Spleen (tissue), 11 donors: ENCODE results near the gene KIF6. TPM values are rescaled to one million over a fixed set of nuclear protein-coding genes. Genes with fewer than 3 reads are reported as not detected.

ENCODE experiments used
- DNase-seq: peaks from one replicate; pipeline ENCODE4 v3.0.0-alpha.2; 2020
- H3K27ac ChIP-seq, 8 donors: fragments of 200-600 bp; sonication (generic) in 7 of 8; 1 replicate in 4 of 8; 2 replicates in 4 of 8; pipeline versions ENCODE4 v1.5.0 to v1.8.0; 2016 to 2021; ENCODE audit warnings: inconsistent platforms in 4 of 8, mild to moderate bottlenecking in 4 of 8, moderate library complexity in 1 of 8
- H3K27me3 ChIP-seq, 7 donors: fragments of 200-600 bp; sonication (generic) in 6 of 7; replicated peaks in 1 of 7; 1 replicate in 4 of 7; 2 replicates in 3 of 7; pipeline versions ENCODE4 v1.5.0 to v1.8.0; 2016 to 2021; ENCODE audit warnings: inconsistent platforms in 3 of 7, mild to moderate bottlenecking in 1 of 7
- H3K36me3 ChIP-seq, 6 donors: fragments of 200-600 bp; sonication (generic) in 5 of 6; 1 replicate in 4 of 6; 2 replicates in 2 of 6; pipeline versions ENCODE4 v1.5.0 to v1.8.0; 2016 to 2021; ENCODE audit warnings: inconsistent platforms in 2 of 6
- H3K4me1 ChIP-seq, 6 donors: fragments of 200-600 bp; sonication (generic) in 5 of 6; 1 replicate in 3 of 6; 2 replicates in 3 of 6; pipeline versions ENCODE4 v1.5.0 to v1.8.0; 2016 to 2021; ENCODE audit warnings: inconsistent platforms in 3 of 6
- H3K4me3 ChIP-seq, 8 donors: fragments of 200-600 bp; sonication (generic) in 7 of 8; 1 replicate in 4 of 8; 2 replicates in 4 of 8; pipeline versions ENCODE4 v1.5.0 to v1.8.0; 2016 to 2021; ENCODE audit warnings: inconsistent platforms in 4 of 8, mild to moderate bottlenecking in 4 of 8, moderate library complexity in 2 of 8
- H3K9me3 ChIP-seq, 8 donors: fragments of 200-600 bp; sonication (generic) in 7 of 8; 1 replicate in 4 of 8; 2 replicates in 4 of 8; pipeline versions ENCODE4 v1.5.0 to v1.8.0; 2016 to 2021; ENCODE audit warnings: inconsistent platforms in 4 of 8
- CTCF ChIP-seq, 11 experiments: fragments of 200-600 bp in 7 of 11; fragments of 450-650 bp in 4 of 11; sonication (generic) in 4 of 11; IDR thresholded peaks in 8 of 11; conservative IDR thresholded peaks in 3 of 11; 1 replicate in 7 of 11; 2 replicates in 4 of 11; pipeline versions ENCODE4 v1.4.0 to v1.8.0; 2016 to 2021; ENCODE audit warnings: antibody characterized with exemption in 11 of 11, inconsistent platforms in 4 of 11, mild to moderate bottlenecking in 1 of 11
- POLR2A ChIP-seq, 3 donors: fragments of 450-650 bp; IDR thresholded peaks; one replicate each; pipeline ENCODE4 v1.5.1; 2017; ENCODE audit warnings: antibody characterized with exemption in 3 of 3, mild to moderate bottlenecking in 1 of 3
- POLR2AphosphoS5 ChIP-seq, 3 donors: sonication (generic); formaldehyde crosslinking; IDR thresholded peaks; one replicate each; pipeline ENCODE4 v1.5.1; 2017; ENCODE audit warnings: antibody characterized with exemption in 3 of 3
- WGBS, 5 donors: extraction: QIAGEN DNeasy Blood & Tissue Kit in 3 of 5; methylation state at CpG; one replicate each; pipeline versions ENCODE4 v1.1.5 to v1.1.7; 2013 to 2018; 5-methylcytosine and 5-hydroxymethylcytosine counted together
- intact Hi-C: fragments of 100-400 bp; cut with DNase I; formaldehyde crosslinking; loops from one replicate; pipeline ENCODE4 v1.15.0; 2023; ENCODE audit warnings: low total_unique reads
- polyA plus RNA-seq, 3 donors: library from polyadenylated mRNA; stranded (reverse); fragments of 200-250 nt; gene quantifications; one replicate each; pipeline ENCODE4 v1.2.1, GENCODE V29; 2013
- total RNA-seq, 7 donors: library from RNA; depleted of rRNA in 3 of 7; stranded (reverse); fragments of >200 nt in 3 of 7; fragmentation: NEBNext Ultra II Directional in 4 of 7; extraction: Animal tissue kit (Norgen Biotek cat#: 25700) in 4 of 7; gene quantifications; one replicate each; pipeline versions ENCODE4 v1.1.0 to v1.2.1, GENCODE V29; 2016 to 2021
- donor health status: healthy with polysubstance abuse.
- donor health status: DM: no; HTN: no; CAD: no; lungs with moderate emphysema.
- donor health status: DM: no; HTN: no; CAD: no.
- donor health status: Bipolar disorder and iron deficiency.
- donor health status: healthy.
- donor health status: DM: no; HTN: no; CAD: no.
- donor health status: DM: yes; HTN: yes; CAD: no.

Gene KIF6
- total and polyA plus RNA-seq, 10 donors: 0.10 to 0.75 (median 0.24) TPM; not detected in 3

- DNase-seq: no peak
- intact Hi-C loops: no loop called here
- no peak overlapping the region for H3K4me3 ChIP-seq
- peaks cover 0 to 7% (median 0%) of the 10 kb centered on the region in 7 donors for H3K27me3 ChIP-seq
- no peak overlapping the region for H3K27ac ChIP-seq
- H3K4me1 ChIP-seq: peaks cover 0 to 6% (median 0%) of the 10 kb centered on the region in 6 donors
- no peaks in the 10 kb centered on the region for H3K9me3 ChIP-seq
- TF ChIP-seq POLR2AphosphoS5 (IDR thresholded peaks at IDR 0.05) (no peak), CTCF (IDR thresholded peaks at IDR 0.05 in 8 of 11, conservative IDR thresholded peaks at IDR 0.05 in 3 of 11) (no peak), POLR2A (IDR thresholded peaks at IDR 0.05) (no peak)
- H3K36me3 ChIP-seq: no peaks in the 10 kb centered on the region
- 67 to 86% (median 74%) methylated on average over 7 of the region's 7 CpGs for WGBS, 5 donors
Observed at GRCh38 chr6:39428816-39429215, 296.4 kb downstream of the KIF6 start.

- H3K27me3 ChIP-seq: peaks cover 0 to 7% (median 0%) of the 10 kb centered on the region in 7 donors
- no peaks in the 10 kb centered on the region for H3K36me3 ChIP-seq
- WGBS, 5 donors: 76 to 88% (median 82%) methylated on average over 3 of the region's 3 CpGs
- H3K9me3 ChIP-seq: no peaks in the 10 kb centered on the region
- H3K4me3 ChIP-seq: no peak overlapping the region
- no peak for TF ChIP-seq POLR2AphosphoS5 (IDR thresholded peaks at IDR 0.05)
- intact Hi-C loops: no loop called here
- no peak for DNase-seq
- peaks cover 0 to 6% (median 0%) of the 10 kb centered on the region in 6 donors for H3K4me1 ChIP-seq
- H3K27ac ChIP-seq: no peak overlapping the region
Observed at GRCh38 chr6:39428152-39428551, 297.1 kb downstream of the KIF6 start.

DNA sequence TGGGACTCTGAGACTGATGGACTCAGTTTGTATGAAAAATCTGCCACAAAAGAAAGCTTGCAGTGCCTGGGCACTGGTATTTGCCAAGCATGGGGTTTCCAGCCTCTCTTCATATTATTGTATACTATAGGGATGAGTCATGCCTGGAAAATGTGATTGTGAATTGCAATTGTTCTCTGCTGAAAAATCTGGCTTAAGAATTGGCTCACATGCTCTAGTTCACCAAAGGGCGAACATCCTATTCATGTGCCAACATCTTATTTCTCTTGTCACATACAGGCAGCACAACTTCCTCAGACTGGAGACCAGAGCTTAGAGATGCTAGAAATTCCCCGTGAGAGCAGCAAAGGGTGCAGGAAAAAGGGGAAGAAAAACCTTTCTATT is 299.1 kb downstream of the KIF6 start:
- DNase-seq: no peak
- H3K4me3 ChIP-seq: no peak overlapping the region
- no peaks in the 10 kb centered on the region for H3K9me3 ChIP-seq
- intact Hi-C loops: no loop called here
- H3K27ac ChIP-seq: peak overlapping the region in 2 of 8 donors; percentile 20 to 32
- 25 to 48% (median 35%) methylated on average over 2 of the region's 2 CpGs for WGBS, 5 donors
- H3K27me3 ChIP-seq: peaks cover 0 to 10% (median 0%) of the 10 kb centered on the region in 7 donors
- peaks cover 0 to under 1% (median 0%) of the 10 kb centered on the region in 6 donors for H3K4me1 ChIP-seq
- no peaks in the 10 kb centered on the region for H3K36me3 ChIP-seq
- TF ChIP-seq POLR2AphosphoS5 (IDR thresholded peaks at IDR 0.05) (no peak), POLR2A (IDR thresholded peaks at IDR 0.05) (no peak)

- H3K36me3 ChIP-seq: no peaks in the 10 kb centered on the region
- peak overlapping the region in 3 of 8 donors; percentile 17 to 32 (median 20) for H3K27ac ChIP-seq
- TF ChIP-seq POLR2AphosphoS5 (IDR thresholded peaks at IDR 0.05): no peak
- TF ChIP-seq POLR2A (IDR thresholded peaks at IDR 0.05): no peak
- TF ChIP-seq CTCF (IDR thresholded peaks at IDR 0.05 in 8 of 11, conservative IDR thresholded peaks at IDR 0.05 in 3 of 11): no peak
- no peaks in the 10 kb centered on the region for H3K9me3 ChIP-seq
- WGBS, 5 donors: 56 to 72% (median 65%) methylated on average over 6 of the region's 6 CpGs
- peaks cover 0 to 10% (median 0%) of the 10 kb centered on the region in 7 donors for H3K27me3 ChIP-seq
- no peak overlapping the region for H3K4me3 ChIP-seq
- H3K4me1 ChIP-seq: no peaks in the 10 kb centered on the region
- DNase-seq: no peak
- intact Hi-C loops: no loop called here
Observed at GRCh38 chr6:39425346-39426072, 299.7 kb downstream of the KIF6 start.

GRCh38 chr6:39424831-39425230 is 300.4 kb downstream of the KIF6 start:
- peaks cover 0 to 10% (median 0%) of the 10 kb centered on the region in 7 donors for H3K27me3 ChIP-seq
- no peaks in the 10 kb centered on the region for H3K36me3 ChIP-seq
- intact Hi-C loops: no loop called here
- DNase-seq: no peak
- no peak overlapping the region for H3K4me3 ChIP-seq
- H3K27ac ChIP-seq: peak overlapping the region in 1 of 8 donors; percentile 17
- WGBS, 5 donors: 71 to 97% (median 86%) methylated on average over 3 of the region's 3 CpGs
- no peaks in the 10 kb centered on the region for H3K9me3 ChIP-seq
- TF ChIP-seq CTCF (IDR thresholded peaks at IDR 0.05 in 8 of 11, conservative IDR thresholded peaks at IDR 0.05 in 3 of 11) (no peak), POLR2A (IDR thresholded peaks at IDR 0.05) (no peak), POLR2AphosphoS5 (IDR thresholded peaks at IDR 0.05) (no peak)
- no peaks in the 10 kb centered on the region for H3K4me1 ChIP-seq
